Measurements from ENCODE around the gene LRRIQ4. TPM values are rescaled to one million over a fixed set of nuclear protein-coding genes. Genes with fewer than 3 reads are reported as not detected.

The LRRIQ4 gene
- total and polyA plus RNA-seq, 7 experiments from 2014 or later, result 0.12 TPM; not detected in 6

DNA sequence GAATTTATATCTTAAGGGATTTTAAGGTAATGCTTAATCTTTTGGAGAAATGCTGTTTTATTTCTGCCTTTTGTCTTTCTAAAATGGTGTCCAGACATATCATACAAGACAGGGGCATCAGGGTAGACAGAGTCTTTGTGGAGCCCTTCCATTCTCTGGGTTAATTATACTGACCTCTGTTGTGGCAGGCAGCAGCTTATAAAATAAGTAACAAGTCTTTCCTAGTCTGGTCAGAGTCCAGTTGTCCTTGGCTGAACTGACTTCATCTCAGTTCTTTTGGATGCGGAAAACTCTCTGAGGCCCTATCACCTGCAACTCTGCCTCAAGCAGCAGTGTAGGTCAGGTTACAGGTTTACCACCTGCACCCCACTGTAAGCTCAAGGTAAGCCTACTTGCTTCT lies 20.3 kb upstream of the LRRIQ4 start:
- no peak for ATAC-seq
- H3K27ac Mint-ChIP-seq, result peak overlapping the region in 1 of 9 donors; percentile 20
- H3K36me3 ChIP-seq (ENCODE audit: control insufficient read depth in 2 of 3, insufficient read depth in 3 of 3, low read length in 3 of 3), result peaks cover 0 to 6% (median 0%) of the 10 kb centered on the region in 3 experiments
- ChIA-PET CTCF (no interaction called here), POLR2A (no interaction called here)
- no peaks in the 10 kb centered on the region for H3K27me3 Mint-ChIP-seq
- H3K4me3 Mint-ChIP-seq, result no peak overlapping the region
- DNase-seq, result no peak
- no peaks in the 10 kb centered on the region for H3K4me1 ChIP-seq (ENCODE audit: control insufficient read depth in 2 of 2, insufficient read depth in 2 of 2, low read length in 2 of 2)
- H3K36me3 Mint-ChIP-seq, result peaks cover 0 to 29% (median 0%) of the 10 kb centered on the region in 5 donors
- H3K9me3 Mint-ChIP-seq, result no peaks in the 10 kb centered on the region
- peaks cover 0 to 16% (median 0%) of the 10 kb centered on the region in 7 donors for H3K4me1 Mint-ChIP-seq
- no peaks in the 10 kb centered on the region for H3K9me3 ChIP-seq (ENCODE audit: control insufficient read depth in 2 of 3, low read length in 3 of 3)
- intact Hi-C loops (cut with micrococcal nuclease), result no loop called here
- no peak overlapping the region for H3K4me3 ChIP-seq (ENCODE audit: low read length)
- H3K27me3 ChIP-seq (ENCODE audit: control insufficient read depth in 2 of 2, insufficient read depth in 2 of 2, low read length in 2 of 2), result no peaks in the 10 kb centered on the region
- no peak overlapping the region for H3K27ac ChIP-seq (ENCODE audit: low read depth, low read length)

GRCh38 chr3:169804681-169805080 lies 8.0 kb upstream of the LRRIQ4 start:
- Mint-ChIP-seq H3K27me3 (peaks cover 0 to 4% (median 0%) of the 10 kb centered on the region in 5 donors), H3K27ac (no peak overlapping the region), H3K4me1 (peaks cover 0 to 12% (median 4%) of the 10 kb centered on the region in 7 donors), H3K36me3 (peaks cover 0 to 6% (median 0%) of the 10 kb centered on the region in 5 donors), H3K9me3 (no peaks in the 10 kb centered on the region), H3K4me3 (no peak overlapping the region)
- Histone ChIP-seq H3K27me3 (ENCODE audit: control insufficient read depth in 2 of 2, insufficient read depth in 2 of 2, low read length in 2 of 2) (no peaks in the 10 kb centered on the region), H3K4me3 (ENCODE audit: low read length) (no peak overlapping the region), H3K4me1 (ENCODE audit: control insufficient read depth in 2 of 2, insufficient read depth in 2 of 2, low read length in 2 of 2) (no peaks in the 10 kb centered on the region), H3K27ac (ENCODE audit: low read depth, low read length) (no peak overlapping the region), H3K9me3 (ENCODE audit: control insufficient read depth in 2 of 3, low read length in 3 of 3) (no peaks in the 10 kb centered on the region), H3K36me3 (ENCODE audit: control insufficient read depth in 2 of 3, insufficient read depth in 3 of 3, low read length in 3 of 3) (no peaks in the 10 kb centered on the region)
- intact Hi-C loops (cut with micrococcal nuclease), result no loop called here
- DNase-seq, result no peak
- ATAC-seq, result no peak
- ChIA-PET POLR2A (interaction anchor here (0.6 kb wide), 1 partner anchor 115 kb away, joined by 3 read pairs; no protein-coding TSS in a partner anchor), CTCF (no interaction called here)

DNA sequence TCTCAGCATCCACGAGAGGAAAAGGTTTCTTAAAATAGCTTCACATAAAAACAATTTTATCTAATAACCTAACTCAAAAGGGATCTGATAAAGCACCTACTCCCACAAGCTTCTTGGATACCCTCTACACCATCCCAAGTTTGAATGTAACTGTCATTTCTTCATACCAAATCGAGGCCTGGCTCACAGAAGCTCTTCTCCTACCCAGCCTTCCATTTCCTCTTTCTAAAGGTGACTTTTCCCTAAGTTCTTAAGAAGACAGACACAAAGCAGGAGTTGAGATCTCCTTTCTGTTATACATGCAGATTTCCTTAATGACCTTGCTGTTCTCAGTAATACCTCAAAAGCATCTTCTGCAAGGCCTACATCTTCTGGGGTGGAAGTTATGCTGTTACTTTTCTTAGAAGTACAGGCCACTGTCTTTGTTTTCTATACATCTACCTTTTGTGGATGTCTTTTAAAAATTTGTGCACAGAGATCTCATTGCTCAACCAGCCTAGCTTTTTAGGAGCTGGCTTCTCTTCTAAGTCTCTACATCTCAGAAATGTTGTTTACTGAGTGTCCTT lies 3.4 kb upstream of the LRRIQ4 start:
- intact Hi-C loops (cut with micrococcal nuclease), result no loop called here
- H3K27ac ChIP-seq (ENCODE audit: low read depth, low read length), result no peak overlapping the region
- Mint-ChIP-seq H3K4me1 (peaks cover 20 to 38% (median 24%) of the 10 kb centered on the region in 7 donors), H3K27me3 (peaks cover 0 to 4% (median 0%) of the 10 kb centered on the region in 5 donors), H3K36me3 (peaks cover 0 to 4% (median 0%) of the 10 kb centered on the region in 5 donors), H3K27ac (peak overlapping the region in 1 of 9 donors; percentile 77), H3K9me3 (no peaks in the 10 kb centered on the region), H3K4me3 (peak overlapping the region in 1 of 10 donors; percentile 62)
- ATAC-seq (no peak), DNase-seq (no peak)
- ChIA-PET CTCF (interaction anchor here (0.6 kb wide), 3 partner anchors 16 to 277 kb away, joined by 3 to 4 read pairs (median 3); no protein-coding TSS in a partner anchor), POLR2A (interaction anchor here (0.9 to 2.3 kb wide), 2 partner anchors 36 to 42 kb away, joined by 4 to 7 read pairs; partner anchors contain the start of gene MYNN)
- peaks cover 4 to 6% of the 10 kb centered on the region in 2 donors for H3K4me1 ChIP-seq (ENCODE audit: control insufficient read depth in 2 of 2, insufficient read depth in 2 of 2, low read length in 2 of 2)
- no peaks in the 10 kb centered on the region for H3K27me3 ChIP-seq (ENCODE audit: control insufficient read depth in 2 of 2, insufficient read depth in 2 of 2, low read length in 2 of 2)
- H3K36me3 ChIP-seq (ENCODE audit: control insufficient read depth in 2 of 3, insufficient read depth in 3 of 3, low read length in 3 of 3), result peaks cover 0 to 6% (median 0%) of the 10 kb centered on the region in 3 experiments
- H3K9me3 ChIP-seq (ENCODE audit: control insufficient read depth in 2 of 3, low read length in 3 of 3), result no peaks in the 10 kb centered on the region
- no peak overlapping the region for H3K4me3 ChIP-seq (ENCODE audit: low read length)

DNA sequence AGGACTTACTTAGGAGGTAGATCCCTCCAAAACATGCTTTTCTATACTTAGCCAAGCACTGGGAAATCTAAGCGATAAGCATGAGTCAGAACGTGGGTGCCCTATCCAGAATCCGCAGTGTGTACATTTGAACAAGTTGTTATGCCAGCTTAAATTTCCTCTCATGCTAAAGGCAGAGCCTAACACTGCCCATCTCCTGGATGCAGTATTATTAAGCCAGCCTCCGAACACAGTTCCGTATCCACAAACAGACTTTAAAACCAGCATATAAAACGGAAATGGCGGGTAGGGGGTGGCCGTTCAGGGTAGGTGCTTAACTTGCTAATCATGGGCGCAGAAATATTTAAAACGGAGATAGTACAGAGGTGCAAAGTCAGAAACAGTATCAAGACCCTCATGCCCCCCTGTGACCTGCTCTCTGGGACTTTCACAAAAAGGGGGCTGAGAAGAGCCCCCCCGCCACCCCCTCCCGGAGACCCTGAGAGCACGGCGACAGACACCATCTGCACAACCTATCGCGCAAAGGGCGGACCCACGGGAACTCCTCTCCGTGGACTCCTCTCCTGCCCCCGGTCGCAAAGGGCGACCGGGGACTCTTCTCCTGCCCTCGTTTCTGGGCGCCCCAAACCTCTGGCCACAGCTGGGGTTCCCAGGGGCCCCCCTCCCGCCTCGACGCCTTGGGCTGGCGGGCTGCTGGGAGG lies 889 bp upstream of the LRRIQ4 start:
- Histone ChIP-seq H3K4me1 (ENCODE audit: control insufficient read depth in 2 of 2, insufficient read depth in 2 of 2, low read length in 2 of 2) (peaks cover 4 to 6% of the 10 kb centered on the region in 2 donors), H3K9me3 (ENCODE audit: control insufficient read depth in 2 of 3, low read length in 3 of 3) (no peaks in the 10 kb centered on the region), H3K36me3 (ENCODE audit: control insufficient read depth in 2 of 3, insufficient read depth in 3 of 3, low read length in 3 of 3) (peaks cover 0 to 6% (median 0%) of the 10 kb centered on the region in 3 experiments), H3K27ac (ENCODE audit: low read depth, low read length) (peak overlapping the region; percentile 59), H3K27me3 (ENCODE audit: control insufficient read depth in 2 of 2, insufficient read depth in 2 of 2, low read length in 2 of 2) (no peaks in the 10 kb centered on the region), H3K4me3 (ENCODE audit: low read length) (peak overlapping the region; percentile 85)
- DNase-seq (peak in 5 of 9 donors; percentile 10 to 27 (median 17)), ATAC-seq (peak; percentile 19)
- ChIA-PET POLR2A (interaction anchor here (1.3 to 1.6 kb wide), 3 partner anchors 39 to 155 kb away, joined by 3 to 11 read pairs (median 5); partner anchors contain the start of gene MYNN), CTCF (interaction anchor here (0.7 kb wide), 1 partner anchor 38 kb away, joined by 3 read pairs; no protein-coding TSS in a partner anchor)
- H3K9me3 Mint-ChIP-seq, result peaks cover 0 to 17% (median 9%) of the 10 kb centered on the region in 11 donors
- peak overlapping the region; percentile 79 to 91 (median 86) for H3K4me3 Mint-ChIP-seq
- peaks cover 0 to 10% (median 0%) of the 10 kb centered on the region in 5 donors for H3K27me3 Mint-ChIP-seq
- intact Hi-C loops (cut with micrococcal nuclease), result loop anchor here (1.0 to 5.0 kb wide), 11 partner anchors 13 to 1097 kb away; partner anchors contain the start of genes GPR160 (in 2 of the 2), PHC3 (in 2 of the 2), EIF5A2 (in 1 of the 2) and MYNN (in 1 of the 2)
- H3K27ac Mint-ChIP-seq, result peak overlapping the region in 4 of 9 donors; percentile 38 to 88 (median 58)
- peaks cover 0 to 10% (median 4%) of the 10 kb centered on the region in 5 donors for H3K36me3 Mint-ChIP-seq
- H3K4me1 Mint-ChIP-seq, result peaks cover 21 to 40% (median 25%) of the 10 kb centered on the region in 7 donors

DNA sequence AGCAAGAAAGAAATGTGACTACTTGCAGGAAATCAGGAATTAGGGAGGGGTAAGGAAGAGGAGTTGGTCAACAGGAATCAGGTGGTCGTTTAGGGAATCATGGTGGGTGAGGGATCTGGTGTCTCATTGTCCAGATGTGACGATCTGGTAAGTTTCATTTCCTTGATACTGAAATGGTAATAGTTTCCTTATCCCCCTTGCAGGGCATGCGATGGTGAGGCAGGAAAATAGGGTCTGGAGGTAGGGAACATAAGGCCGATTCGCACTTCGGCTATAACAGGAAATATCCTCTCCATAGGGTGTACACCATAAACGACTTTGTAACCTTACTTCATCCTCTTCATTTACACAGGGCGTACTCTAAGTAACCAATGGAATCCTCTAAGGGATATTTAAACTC lies 608 bp downstream of the LRRIQ4 start:
- intact Hi-C loops (cut with micrococcal nuclease), result loop anchor here (1.0 to 5.0 kb wide), 14 partner anchors 14 to 1059 kb away; partner anchors contain the start of genes GPR160 (in 2 of the 2), PHC3 (in 2 of the 2), RPL22L1 (in 2 of the 2) and SEC62 (in 2 of the 2)
- H3K4me3 Mint-ChIP-seq, result peak overlapping the region; percentile 79 to 91 (median 86)
- Histone ChIP-seq H3K4me1 (ENCODE audit: control insufficient read depth in 2 of 2, insufficient read depth in 2 of 2, low read length in 2 of 2) (peaks cover 4 to 6% of the 10 kb centered on the region in 2 donors), H3K4me3 (ENCODE audit: low read length) (peak overlapping the region; percentile 85), H3K27me3 (ENCODE audit: control insufficient read depth in 2 of 2, insufficient read depth in 2 of 2, low read length in 2 of 2) (no peaks in the 10 kb centered on the region), H3K27ac (ENCODE audit: low read depth, low read length) (no peak overlapping the region), H3K36me3 (ENCODE audit: control insufficient read depth in 2 of 3, insufficient read depth in 3 of 3, low read length in 3 of 3) (peaks cover 0 to 6% (median 0%) of the 10 kb centered on the region in 3 experiments), H3K9me3 (ENCODE audit: control insufficient read depth in 2 of 3, low read length in 3 of 3) (no peaks in the 10 kb centered on the region)
- peaks cover 0 to 9% (median 4%) of the 10 kb centered on the region in 5 donors for H3K36me3 Mint-ChIP-seq
- peaks cover 0 to 23% (median 8%) of the 10 kb centered on the region in 5 donors for H3K27me3 Mint-ChIP-seq
- peak overlapping the region; percentile 3 to 92 (median 44) for H3K27ac Mint-ChIP-seq
- ATAC-seq (peak; percentile 1), DNase-seq (no peak)
- ChIA-PET CTCF (no interaction called here), POLR2A (interaction anchor here (0.6 to 1.6 kb wide), 4 partner anchors 41 to 1438 kb away, joined by 3 to 11 read pairs (median 4); partner anchors contain the start of gene MYNN)
- peaks cover 0 to 22% (median 10%) of the 10 kb centered on the region in 11 donors for H3K9me3 Mint-ChIP-seq
- H3K4me1 Mint-ChIP-seq, result peaks cover 21 to 39% (median 25%) of the 10 kb centered on the region in 7 donors

Data from naive thymus-derived CD4-positive, alpha-beta T cell (primary cell).